Cerebellar cortex (tissue), 1 donor: ENCODE measurements around the gene CACFD1.

Experiments used
- DNase-seq: peaks from one replicate; pipeline ENCODE4 v3.0.0-alpha.2; 2015; ENCODE audit warnings: low spot score

Gene CACFD1

GRCh38 chr9:133499892-133500270 is 40.1 kb downstream of the CACFD1 start:
- no peak for DNase-seq

GRCh38 chr9:133502112-133502511 is 42.3 kb downstream of the CACFD1 start:
- no peak for DNase-seq

GRCh38 chr9:133505186-133505830 is 45.5 kb downstream of the CACFD1 start:
- DNase-seq: no peak

GRCh38 chr9:133505901-133506652 is 46.3 kb downstream of the CACFD1 start:
- no peak for DNase-seq

GRCh38 chr9:133506653-133507038 is 46.9 kb downstream of the CACFD1 start:
- no peak for DNase-seq

- no peak for DNase-seq
These were observed 47.6 kb downstream of the CACFD1 start for GRCh38 chr9:133507246-133507965.

GRCh38 chr9:133508046-133508445 is 48.3 kb downstream of the CACFD1 start:
- no peak for DNase-seq

GRCh38 chr9:133509179-133510083 is 49.7 kb downstream of the CACFD1 start:
- DNase-seq: no peak

- no peak for DNase-seq
These were observed 51.2 kb downstream of the CACFD1 start for GRCh38 chr9:133510926-133511505.

GRCh38 chr9:133511607-133512006 is 51.8 kb downstream of the CACFD1 start:
- DNase-seq: no peak

- DNase-seq: no peak
These were observed 52.8 kb downstream of the CACFD1 start for GRCh38 chr9:133512253-133513213.

GRCh38 chr9:133513214-133514100 is 53.7 kb downstream of the CACFD1 start:
- no peak for DNase-seq

GRCh38 chr9:133514460-133515239 is 54.9 kb downstream of the CACFD1 start:
- peak; percentile 34 for DNase-seq

- no peak for DNase-seq
These were observed 55.4 kb downstream of the CACFD1 start for GRCh38 chr9:133515240-133515610.

- no peak for DNase-seq
These were observed 56.0 kb downstream of the CACFD1 start for GRCh38 chr9:133515615-133516255.

GRCh38 chr9:133516256-133516960 is 56.6 kb downstream of the CACFD1 start:
- no peak for DNase-seq

GRCh38 chr9:133516961-133517350 is 57.2 kb downstream of the CACFD1 start:
- no peak for DNase-seq

GRCh38 chr9:133517711-133518110 is 57.9 kb downstream of the CACFD1 start:
- no peak for DNase-seq
